Jurkat, Clone E6-1 (cell line): Measurements from ENCODE around the gene RGS1.

Experiments used
- DNase-seq: peaks from one replicate; pipeline ENCODE4 v3.0.0-alpha.2; 2011; ENCODE audit warnings: low read depth, low spot score
- H3K4me3 ChIP-seq: 2 replicates; pipeline ENCODE4 v1.5.1; 2011; ENCODE audit warnings: mild to moderate bottlenecking, low read length, control low read depth, moderate library complexity

RGS1 gene

DNA sequence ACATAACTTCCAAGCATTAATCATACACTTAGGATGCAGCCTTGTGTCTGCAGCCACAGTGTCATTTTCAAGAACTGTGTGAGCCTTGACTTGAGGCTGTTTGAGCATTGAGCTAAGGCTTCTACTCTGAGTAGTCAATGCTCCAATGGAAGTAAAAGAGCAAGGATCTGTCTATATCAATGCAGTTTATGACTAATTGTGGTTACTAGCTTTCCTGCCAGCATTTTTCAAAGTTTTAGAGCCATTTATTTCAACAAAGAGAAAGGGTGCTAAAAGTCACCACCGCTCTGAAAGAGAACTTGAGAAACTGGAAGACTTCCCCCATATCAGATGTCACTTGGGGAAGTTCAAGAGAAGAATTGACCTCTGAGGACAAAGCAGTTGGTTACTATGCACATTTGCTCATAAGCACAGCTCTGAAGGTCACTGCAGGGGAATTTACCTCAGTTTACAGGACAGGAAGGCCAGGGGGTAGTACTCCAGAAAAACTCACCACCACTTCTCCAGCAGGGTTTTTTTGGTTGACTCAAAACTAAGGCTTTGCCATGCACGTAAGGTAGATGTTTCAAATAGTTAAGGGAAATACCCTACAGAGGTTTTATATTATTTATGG, 24.5 kb upstream of the RGS1 start:
- no peak for DNase-seq
- H3K4me3 ChIP-seq, result no peak overlapping the region

DNA sequence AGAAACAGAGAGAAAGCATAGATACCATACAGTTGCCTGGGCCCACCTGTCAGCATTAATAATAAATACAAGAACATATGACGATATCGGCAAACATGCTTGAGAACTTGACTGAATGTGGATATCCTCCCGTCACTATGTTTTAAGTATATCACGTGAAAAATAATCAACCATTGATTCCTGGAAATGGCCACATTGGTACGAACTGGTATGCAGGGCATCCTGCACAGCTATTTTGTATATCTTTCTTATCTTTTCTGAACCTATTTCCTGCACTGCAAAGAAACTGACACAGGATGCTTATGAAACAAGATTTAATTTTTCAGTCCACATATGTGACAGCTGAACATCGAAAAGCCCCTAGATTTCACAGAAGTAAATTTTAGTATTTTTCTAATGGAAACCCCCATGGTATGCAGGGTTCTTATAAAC, 22.8 kb upstream of the RGS1 start:
- no peak overlapping the region for H3K4me3 ChIP-seq
- DNase-seq, result no peak

DNA sequence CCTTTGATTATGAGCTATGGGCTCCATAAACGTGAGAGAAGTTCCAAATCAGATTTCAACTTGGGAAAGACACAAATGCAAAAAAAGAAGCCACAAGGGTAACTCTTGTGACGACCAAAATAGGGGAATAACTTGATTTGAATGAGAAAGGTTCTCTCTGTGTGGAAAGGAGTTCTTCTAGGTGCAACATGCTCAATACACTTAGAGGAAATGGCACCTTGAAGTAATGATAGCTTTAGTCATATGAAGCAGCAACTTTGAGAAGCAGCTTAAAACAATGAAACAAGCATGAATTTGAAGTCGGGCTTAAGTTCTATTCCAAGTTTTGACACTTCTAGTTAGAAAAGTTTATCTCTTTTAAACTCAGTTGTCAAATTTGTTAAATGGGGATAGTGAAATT, 21.8 kb upstream of the RGS1 start:
- no peak overlapping the region for H3K4me3 ChIP-seq
- DNase-seq, result no peak

DNA sequence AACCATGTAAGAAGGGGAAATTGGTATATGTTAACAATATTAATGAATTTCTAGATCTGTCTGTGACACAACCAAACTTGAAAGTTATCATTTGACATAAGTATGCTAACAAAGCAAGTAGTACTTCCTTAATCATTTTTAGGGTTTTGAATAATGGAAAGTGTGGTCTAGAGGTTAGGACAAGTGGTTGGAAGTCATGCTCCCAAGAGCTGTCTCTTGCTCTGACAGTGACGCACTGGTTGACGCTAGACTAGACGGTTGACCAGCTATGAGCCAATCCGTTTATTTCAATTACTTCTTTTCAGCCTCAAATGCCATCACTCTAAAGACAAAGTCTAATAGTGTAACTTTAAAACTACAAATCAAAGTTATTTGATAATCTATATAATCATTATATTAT, 20.7 kb upstream of the RGS1 start:
- H3K4me3 ChIP-seq, result no peak overlapping the region
- DNase-seq, result no peak

DNA sequence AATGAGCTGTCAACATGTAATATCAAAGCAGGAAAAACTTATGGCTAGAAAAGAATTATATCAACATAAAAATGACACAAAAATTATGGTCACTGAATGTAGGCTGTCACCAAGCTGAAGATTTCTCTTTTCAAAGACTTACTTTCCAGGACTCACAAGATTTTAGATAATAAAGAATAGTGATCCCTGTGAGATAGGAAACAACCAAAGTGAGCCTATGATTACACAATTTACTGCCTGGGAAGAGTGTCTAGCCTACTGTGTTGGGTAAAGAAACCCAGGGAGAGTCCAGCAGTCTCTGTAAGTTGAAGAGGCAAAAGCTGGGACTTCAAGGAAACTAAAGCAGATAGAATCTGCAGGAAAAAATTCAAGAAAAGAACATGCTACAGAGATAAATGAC, 20.2 kb upstream of the RGS1 start:
- H3K4me3 ChIP-seq, result no peak overlapping the region
- DNase-seq, result no peak

DNA sequence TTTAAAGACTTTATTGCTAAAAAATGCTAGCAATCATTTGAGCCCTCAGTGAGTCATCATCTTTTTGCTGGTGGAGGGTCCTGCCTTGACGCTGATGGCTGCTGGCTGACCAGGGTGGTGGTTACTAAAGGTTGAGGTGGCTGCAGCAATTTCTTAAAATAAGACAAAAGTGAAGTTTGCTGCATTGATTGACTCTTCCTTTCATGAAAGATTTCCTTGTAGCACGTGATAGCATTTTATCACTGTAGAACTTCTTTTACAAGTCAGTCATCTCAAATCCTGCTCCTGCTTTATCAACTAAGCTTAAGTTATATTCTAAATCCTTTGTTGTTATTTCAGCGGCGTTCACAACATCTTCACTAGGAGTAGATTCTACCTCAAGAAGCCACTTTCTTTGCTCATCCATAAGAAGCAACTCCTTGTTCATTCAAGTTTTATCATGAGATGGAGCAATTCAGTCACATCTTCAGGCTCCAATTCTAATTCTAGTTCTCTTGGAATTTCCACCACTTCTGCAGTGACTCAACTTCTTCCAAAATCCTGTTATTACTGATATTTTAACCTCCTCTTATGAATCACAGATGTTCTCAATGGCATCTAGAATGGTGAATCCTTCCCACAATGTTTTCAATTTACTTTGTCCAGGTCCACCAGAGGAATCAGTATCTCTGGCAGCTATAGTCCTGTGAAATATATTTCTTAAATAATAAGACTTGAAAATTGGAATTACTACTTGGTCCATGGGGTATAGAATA, 17.6 kb upstream of the RGS1 start:
- no peak for DNase-seq
- H3K4me3 ChIP-seq, result no peak overlapping the region

DNA sequence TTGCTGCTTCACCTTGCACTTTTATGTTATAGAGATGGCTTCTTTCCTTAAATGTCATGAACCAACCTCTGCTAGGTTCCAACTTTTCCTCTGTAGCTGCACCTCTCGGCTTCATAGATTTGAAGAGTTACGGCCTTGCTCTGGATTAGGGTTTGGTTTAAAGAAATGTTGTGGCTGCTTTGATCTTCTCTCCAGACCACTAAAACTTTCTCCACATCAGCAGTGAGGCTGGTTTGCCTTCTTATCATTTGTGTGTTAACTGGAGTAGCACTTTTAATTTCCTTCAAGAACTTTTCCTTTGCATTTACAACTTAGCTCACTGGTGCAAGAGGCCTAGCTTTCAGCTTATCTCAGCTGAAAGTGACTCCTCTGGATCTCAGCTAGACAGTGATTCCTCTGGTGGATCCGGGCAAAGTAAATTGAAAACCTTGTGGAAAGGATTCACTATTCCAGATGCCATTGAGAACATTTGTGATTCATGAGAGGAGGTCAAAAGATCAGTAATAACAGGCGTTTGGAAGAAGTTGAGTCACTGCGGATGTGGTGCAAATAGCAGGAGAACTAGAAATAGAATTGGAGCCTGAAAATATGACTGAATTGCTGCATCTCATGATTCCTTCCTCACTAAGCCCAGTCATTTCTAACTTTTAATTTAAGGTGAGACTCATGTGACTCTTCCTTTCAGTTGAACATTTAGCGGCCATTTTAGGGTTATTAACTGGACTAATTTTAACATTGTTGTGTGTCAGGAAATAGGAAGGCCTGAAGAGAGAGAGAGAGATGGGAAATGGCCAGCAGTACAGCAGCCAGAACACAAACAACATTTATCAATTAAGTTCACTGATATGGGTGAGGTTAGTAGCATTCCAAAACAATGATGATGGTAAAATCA, 16.2 kb upstream of the RGS1 start:
- no peak overlapping the region for H3K4me3 ChIP-seq
- no peak for DNase-seq

DNA sequence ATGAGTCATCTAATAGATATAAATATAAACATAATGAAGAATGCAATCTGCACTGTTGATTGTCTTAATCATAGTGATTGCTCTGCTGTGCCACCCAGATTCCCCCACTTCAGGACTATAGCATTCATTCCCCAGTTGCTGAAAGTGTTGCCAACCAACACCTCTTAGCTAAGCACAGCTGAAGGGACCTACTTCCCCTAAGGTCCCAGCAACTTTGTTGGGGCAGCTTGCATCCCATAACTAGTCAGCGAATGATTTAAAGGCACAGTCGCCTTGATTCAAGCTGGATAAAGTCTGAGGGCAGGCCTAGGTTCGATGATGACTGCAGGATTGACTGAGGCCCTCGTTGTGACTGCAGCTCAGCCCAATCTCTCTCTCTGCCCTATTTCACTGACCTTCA, 14.3 kb upstream of the RGS1 start:
- DNase-seq, result no peak

DNA sequence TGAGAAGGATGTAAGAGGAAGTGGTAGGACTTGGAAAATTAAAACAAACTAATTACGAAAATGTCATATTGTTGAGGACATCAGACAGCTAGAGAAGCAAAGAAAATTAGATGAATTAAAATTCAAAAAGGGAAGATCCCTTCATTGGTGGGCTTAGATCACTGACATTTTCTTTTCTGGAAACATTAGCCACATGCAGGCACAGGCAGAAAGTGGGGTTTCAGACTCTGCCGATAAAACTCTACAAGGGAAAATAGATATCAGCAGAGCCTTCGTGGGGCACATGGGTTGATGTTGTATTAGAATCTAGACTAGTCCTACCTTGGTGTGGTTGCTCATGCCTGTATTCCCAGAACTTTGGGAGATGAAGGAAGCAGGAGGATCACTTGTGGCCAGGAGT, 12.4 kb upstream of the RGS1 start:
- no peak overlapping the region for H3K4me3 ChIP-seq
- DNase-seq, result no peak

More for the DNA sequence above, 14.3 kb upstream of the RGS1 start:
- no peak overlapping the region for H3K4me3 ChIP-seq

DNA sequence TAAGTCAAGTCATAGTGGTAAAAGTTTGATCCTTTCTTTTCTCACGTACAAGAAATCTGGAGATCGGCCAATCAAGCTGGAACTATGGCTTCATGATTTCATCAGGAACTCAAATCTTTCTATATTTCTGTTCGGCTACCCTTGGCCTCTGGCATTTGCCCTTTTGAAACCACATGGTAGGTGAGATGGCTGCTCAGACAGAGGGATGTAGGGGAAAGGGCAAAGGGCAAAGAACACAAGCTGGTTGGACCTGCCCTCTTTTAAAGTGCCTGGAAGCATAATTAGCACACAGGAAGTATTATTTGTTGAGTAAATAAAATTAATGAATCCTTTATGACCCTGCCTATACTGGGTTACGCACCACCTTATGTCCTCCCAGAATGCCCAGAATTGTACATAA, 11.5 kb upstream of the RGS1 start:
- DNase-seq, result no peak
- H3K4me3 ChIP-seq, result no peak overlapping the region

DNA sequence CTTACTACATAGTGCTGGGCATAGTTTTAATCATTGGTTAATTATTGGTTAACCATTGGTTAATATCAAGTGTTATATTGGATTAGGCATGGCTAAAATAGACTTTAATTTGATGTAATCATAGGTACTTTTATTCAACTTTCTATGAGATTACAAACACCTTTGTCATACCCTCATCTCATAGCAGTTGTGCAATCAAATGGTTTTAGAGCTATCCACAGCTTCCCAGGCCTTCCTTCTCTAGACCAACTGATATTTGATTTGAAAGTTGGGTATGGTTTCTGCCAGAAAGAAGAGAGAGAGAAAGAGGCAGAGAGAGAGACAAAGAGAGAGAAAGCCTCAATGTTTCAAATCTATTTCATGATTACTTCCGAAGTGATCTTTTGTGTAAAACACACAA, 9.6 kb upstream of the RGS1 start:
- H3K4me3 ChIP-seq, result no peak overlapping the region
- no peak for DNase-seq

DNA sequence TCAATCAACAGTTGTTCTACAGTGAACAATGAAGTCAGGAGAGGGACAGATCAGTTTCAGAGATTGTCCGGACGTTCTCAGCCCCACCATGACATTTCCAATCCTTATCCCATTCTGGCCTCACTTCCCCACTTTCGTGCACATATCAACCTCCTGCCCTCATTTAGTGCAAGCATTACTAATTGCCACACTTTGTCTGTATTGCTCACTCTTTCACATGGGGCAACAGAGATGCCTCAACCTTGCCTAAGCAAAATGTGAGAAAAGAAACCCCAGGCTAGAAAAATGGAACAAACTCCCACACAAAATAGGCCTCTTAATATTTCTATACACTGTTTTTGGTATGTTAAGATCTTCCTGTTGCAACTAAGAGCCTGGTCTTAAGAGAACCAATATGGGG, 8.9 kb upstream of the RGS1 start:
- no peak for DNase-seq

DNA sequence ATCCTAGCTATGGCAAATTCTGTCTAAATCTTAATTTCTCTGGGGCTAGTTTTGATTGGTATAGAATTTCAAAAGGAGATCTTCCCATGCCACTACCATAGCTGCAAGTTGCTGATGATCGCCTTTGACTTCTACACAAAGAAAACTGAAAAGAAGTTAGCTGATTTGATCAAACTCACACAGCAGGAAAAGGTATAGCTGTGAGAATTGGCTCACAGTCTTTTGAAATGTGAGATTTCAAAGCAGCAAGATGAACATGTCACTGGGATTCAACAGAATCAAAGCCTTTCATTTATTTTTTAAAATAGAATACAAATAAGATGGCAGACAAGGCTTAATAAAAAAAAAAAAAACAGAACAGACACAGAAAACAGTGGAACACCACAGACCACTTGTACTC, 7.5 kb upstream of the RGS1 start:
- no peak overlapping the region for H3K4me3 ChIP-seq
- DNase-seq, result no peak

More for the DNA sequence above, 8.9 kb upstream of the RGS1 start:
- H3K4me3 ChIP-seq, result no peak overlapping the region

DNA sequence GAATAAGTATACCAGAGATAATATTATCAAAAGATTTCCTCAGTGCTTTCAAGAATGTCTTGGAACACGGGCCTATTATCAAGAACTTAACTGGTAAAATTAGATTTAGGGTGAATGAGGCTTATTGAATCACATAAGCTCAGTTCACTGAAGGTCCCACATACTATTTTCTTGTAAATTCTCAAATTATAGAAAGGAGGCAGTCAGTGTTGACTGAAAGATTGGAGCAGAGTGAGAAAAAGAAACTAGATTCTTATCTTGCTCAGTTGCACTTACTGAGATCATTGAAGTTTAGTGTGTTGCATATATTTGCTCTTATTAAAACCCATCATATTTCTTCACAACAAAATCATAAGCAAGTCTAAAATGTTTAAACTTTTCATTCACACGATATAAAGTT, 3.9 kb upstream of the RGS1 start:
- DNase-seq, result no peak
- H3K4me3 ChIP-seq, result no peak overlapping the region

DNA sequence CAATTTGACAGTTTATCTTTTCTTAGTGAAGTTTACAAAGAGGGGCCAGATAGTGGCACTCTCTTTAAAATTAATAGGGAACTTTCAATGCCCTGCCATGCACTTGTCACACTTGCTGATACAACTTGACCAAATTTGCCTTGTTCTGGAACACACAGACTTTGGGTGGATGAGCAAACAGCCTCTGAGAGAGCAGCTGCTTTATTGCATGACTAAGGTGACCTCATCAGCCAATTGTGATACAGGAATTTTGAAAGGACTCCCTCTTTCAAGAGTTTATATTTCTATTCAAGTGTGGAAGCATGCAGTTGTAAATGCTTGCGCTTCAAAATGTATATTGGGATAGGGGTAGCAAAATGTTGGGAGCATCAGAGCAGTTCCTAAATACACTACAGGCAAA, 2.1 kb upstream of the RGS1 start:
- no peak for DNase-seq

DNA sequence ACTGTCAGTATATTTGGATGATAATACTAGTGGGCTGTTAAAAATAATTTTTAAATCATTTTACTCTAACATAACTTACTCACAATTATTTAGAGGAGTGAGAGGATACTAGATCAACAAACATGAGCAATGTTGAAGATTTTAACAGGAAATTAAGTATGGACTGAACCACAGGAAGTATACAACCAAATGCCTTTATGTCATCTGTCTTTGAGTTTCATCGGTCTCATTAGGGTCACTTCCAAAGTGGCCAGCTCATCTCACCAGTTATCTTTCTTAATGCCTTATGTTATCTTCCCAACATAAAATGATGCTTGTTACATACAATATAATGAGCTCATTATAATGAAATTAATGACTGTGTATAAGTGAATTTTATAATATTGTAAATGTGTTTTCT, 1.5 kb upstream of the RGS1 start:
- no peak overlapping the region for H3K4me3 ChIP-seq
- DNase-seq, result no peak

More for the DNA sequence above, 2.1 kb upstream of the RGS1 start:
- H3K4me3 ChIP-seq, result no peak overlapping the region

DNA sequence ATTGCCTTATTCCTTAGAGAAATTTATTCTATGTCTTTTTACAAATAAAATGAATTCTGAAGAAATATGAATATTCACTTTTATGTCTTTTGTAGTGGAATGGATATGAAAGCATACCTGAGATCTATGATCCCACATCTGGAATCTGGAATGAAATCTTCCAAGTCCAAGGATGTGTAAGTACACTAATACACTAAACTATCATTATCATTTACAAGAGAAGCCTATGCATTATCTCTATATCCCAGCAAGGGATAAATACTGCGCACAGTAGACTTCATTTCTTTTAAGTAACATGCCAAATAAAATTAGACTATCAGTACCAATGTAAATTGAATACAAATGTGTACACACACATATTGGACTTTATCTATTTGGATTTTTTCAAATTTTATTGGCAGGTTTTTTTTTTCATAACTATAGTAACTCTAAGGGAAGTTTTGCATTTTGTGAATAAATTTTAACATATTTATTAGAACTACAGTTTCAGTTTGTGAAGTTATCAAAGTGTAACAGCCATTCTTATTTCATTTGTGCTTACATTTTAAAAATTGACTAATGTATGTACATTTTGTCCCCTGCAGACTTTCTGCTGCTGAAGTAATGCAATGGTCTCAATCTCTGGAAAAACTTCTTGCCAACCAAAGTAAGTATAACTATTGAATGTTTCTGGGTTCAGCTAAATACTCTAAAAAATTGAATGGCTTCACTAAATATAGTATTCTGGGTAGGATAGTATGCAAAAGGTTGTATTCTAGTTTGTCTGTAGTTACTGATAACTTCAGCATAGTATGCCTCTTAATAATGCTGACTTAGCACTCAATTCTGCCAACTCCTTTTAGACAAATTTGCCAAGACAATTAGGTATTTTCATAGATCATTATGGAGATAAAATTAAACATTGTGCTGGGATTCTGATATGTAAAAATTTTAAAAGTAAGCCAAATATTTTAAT, 894 bp downstream of the RGS1 start:
- H3K4me3 ChIP-seq, result no peak overlapping the region
- no peak for DNase-seq

DNA sequence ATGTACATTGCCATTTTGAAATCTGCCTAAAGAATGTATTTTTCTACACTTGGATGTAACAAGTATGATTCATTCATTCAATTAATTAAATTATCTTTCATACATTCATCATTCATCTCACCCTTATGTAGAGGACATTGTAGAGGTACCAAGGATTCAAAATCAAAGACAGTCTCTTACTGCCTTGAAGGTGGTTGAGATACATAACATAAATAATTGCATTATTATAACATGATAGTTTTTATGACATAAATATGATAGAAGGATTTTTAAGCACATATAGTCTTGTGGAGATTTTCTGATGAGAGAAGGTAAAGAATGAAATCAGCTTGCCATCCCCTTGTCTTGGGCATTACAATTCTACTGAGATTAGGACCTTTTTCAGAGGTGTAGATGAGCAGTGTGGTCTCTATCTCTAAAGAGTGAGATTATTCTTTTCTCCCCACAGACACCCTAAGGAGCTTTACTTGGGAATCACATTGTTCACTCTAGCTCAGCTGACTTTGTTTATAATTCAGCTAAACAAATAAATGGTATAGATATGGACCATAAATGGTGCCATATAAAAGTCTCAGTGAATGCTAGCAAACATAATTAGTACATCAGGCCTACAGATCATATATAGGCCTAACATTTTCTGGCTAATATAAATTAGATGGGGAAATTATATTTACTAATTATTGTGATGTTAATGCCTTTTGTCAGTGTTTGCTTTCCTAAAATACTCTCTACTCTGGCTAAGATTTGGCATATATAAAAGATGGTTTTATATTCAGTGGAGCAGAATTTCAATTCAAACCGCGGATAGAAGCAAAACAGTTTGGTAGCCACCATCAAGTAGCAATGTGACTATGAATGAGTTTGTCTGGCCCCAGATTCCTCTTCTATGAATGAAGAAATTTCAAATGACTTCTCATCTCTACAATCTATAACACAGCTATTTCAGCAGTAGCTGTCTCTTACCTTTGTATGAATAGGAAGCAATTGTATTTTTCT, 1.9 kb downstream of the RGS1 start:
- H3K4me3 ChIP-seq, result no peak overlapping the region

More for the DNA sequence above, 1.9 kb downstream of the RGS1 start:
- no peak for DNase-seq
